Upper lobe of right lung (tissue), 1 donor: ENCODE data around the gene PAGE2. TPM values are rescaled to one million over a fixed set of nuclear protein-coding genes. Genes with fewer than 3 reads are reported as not detected.

ENCODE experiments used
- ATAC-seq: fragments of 200-7000 bp; cut with Tn5 transposase; one replicate; pipeline ENCODE4 v1.9.1; 2020; ENCODE audit warnings: mild to moderate bottlenecking, moderate library complexity
- DNase-seq: peaks from one replicate; pipeline ENCODE4 v3.0.0-alpha.2; 2020
- H3K27ac ChIP-seq: fragments of 200-600 bp; one replicate; pipeline ENCODE4 v1.8.0; 2022
- H3K27me3 ChIP-seq: fragments of 200-600 bp; one replicate; pipeline ENCODE4 v1.8.0; 2022; ENCODE audit warnings: mild to moderate bottlenecking
- H3K36me3 ChIP-seq: fragments of 200-600 bp; one replicate; pipeline ENCODE4 v1.8.0; 2022
- H3K4me1 ChIP-seq: fragments of 200-600 bp; one replicate; pipeline ENCODE4 v1.8.0; 2022
- H3K4me3 ChIP-seq: fragments of 200-600 bp; one replicate; pipeline ENCODE4 v1.8.0; 2022; ENCODE audit warnings: mild to moderate bottlenecking
- H3K9me3 ChIP-seq: fragments of 200-600 bp; one replicate; pipeline ENCODE4 v1.8.0; 2022
- intact Hi-C: fragments of 100-400 bp; cut with DNase I; formaldehyde crosslinking; loops from one replicate; pipeline ENCODE4 v1.11.0; 2022
- total RNA-seq: library from RNA; stranded (reverse); fragmentation: NEBNext Ultra II Directional; extraction: Animal tissue kit (Norgen Biotek cat#: 25700); gene quantifications from one replicate; pipeline ENCODE4 v1.2.1, GENCODE V29; 2021
- TF ChIP-seq, protein P1 (sequence below): fragments of 200-600 bp; IDR thresholded peaks from one replicate; pipeline ENCODE4 v1.8.0; 2022; ENCODE audit warnings: antibody characterized with exemption
- donor health status: DM: no; HTN: yes; CAD: no; lungs with severe emphysema.

The PAGE2 gene
- total RNA-seq, 1 donor from 2014 or later, result not detected

DNA sequence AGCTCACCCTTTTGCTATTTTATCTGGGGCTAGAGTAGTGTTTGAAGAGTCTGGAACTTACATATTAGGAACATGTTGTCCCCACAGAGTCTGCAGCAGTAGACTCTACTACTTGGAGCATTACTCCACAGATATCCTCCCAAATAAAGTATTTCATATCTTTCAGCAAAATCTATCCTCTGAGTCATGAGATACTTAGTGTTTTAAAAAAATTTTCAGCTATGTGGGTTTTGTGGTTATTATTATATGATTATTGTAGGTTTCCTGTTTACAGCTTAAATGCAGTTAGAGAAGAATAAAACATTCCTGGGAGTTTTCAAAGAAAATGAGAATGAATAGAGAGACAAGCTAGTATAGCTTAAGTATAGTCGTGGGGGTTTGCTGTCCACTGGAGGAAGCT is 30.9 kb downstream of the PAGE2 start:
- H3K4me1 ChIP-seq, result no peaks in the 10 kb centered on the region
- DNase-seq (no peak), ATAC-seq (no peak)
- H3K27me3 ChIP-seq, result no peaks in the 10 kb centered on the region
- no peak overlapping the region for H3K27ac ChIP-seq
- no peaks in the 10 kb centered on the region for H3K9me3 ChIP-seq
- intact Hi-C loops, result no loop called here
- H3K36me3 ChIP-seq, result no peaks in the 10 kb centered on the region
- TF ChIP-seq, protein P1, sequence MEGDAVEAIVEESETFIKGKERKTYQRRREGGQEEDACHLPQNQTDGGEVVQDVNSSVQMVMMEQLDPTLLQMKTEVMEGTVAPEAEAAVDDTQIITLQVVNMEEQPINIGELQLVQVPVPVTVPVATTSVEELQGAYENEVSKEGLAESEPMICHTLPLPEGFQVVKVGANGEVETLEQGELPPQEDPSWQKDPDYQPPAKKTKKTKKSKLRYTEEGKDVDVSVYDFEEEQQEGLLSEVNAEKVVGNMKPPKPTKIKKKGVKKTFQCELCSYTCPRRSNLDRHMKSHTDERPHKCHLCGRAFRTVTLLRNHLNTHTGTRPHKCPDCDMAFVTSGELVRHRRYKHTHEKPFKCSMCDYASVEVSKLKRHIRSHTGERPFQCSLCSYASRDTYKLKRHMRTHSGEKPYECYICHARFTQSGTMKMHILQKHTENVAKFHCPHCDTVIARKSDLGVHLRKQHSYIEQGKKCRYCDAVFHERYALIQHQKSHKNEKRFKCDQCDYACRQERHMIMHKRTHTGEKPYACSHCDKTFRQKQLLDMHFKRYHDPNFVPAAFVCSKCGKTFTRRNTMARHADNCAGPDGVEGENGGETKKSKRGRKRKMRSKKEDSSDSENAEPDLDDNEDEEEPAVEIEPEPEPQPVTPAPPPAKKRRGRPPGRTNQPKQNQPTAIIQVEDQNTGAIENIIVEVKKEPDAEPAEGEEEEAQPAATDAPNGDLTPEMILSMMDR, result no peak
- H3K4me3 ChIP-seq, result no peak overlapping the region

- no peak overlapping the region for H3K27ac ChIP-seq
- H3K4me3 ChIP-seq, result no peak overlapping the region
- no peaks in the 10 kb centered on the region for H3K9me3 ChIP-seq
- H3K27me3 ChIP-seq, result no peaks in the 10 kb centered on the region
- no peak for DNase-seq
- TF ChIP-seq, protein P1, result no peak
- no peaks in the 10 kb centered on the region for H3K36me3 ChIP-seq
- intact Hi-C loops, result no loop called here
- ATAC-seq, result no peak
- H3K4me1 ChIP-seq, result no peaks in the 10 kb centered on the region
Measured at GRCh38 chrX:55120761-55121358, 32.0 kb downstream of the PAGE2 start.

DNA sequence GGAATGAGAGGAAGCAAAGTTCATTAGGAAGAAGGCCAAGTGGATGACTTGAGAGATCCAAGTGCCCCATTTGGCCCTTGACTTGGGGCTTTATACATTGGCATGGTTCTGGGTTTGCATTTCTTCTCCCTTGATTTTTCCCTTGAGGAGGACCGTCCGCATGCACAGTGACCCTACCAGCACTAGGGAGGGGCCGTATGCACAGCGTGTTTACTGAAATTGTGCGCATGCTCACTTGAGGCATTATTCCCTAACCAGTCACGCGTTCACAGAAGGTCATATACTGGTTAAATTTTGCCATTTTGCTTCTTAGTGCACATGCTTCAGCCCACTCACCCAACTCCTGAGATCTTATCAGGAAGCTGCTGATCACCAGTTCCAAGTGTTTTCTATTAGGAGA is 35.1 kb downstream of the PAGE2 start:
- Histone ChIP-seq H3K4me1 (no peaks in the 10 kb centered on the region), H3K4me3 (no peak overlapping the region), H3K9me3 (no peaks in the 10 kb centered on the region), H3K36me3 (no peaks in the 10 kb centered on the region), H3K27ac (no peak overlapping the region), H3K27me3 (no peaks in the 10 kb centered on the region)
- TF ChIP-seq, protein P1, result no peak
- ATAC-seq (no peak), DNase-seq (no peak)
- intact Hi-C loops, result no loop called here

GRCh38 chrX:55127692-55128091 is 38.9 kb downstream of the PAGE2 start:
- H3K27me3 ChIP-seq, result no peaks in the 10 kb centered on the region
- no peak overlapping the region for H3K4me3 ChIP-seq
- no peaks in the 10 kb centered on the region for H3K4me1 ChIP-seq
- H3K9me3 ChIP-seq, result no peaks in the 10 kb centered on the region
- no peaks in the 10 kb centered on the region for H3K36me3 ChIP-seq
- DNase-seq (no peak), ATAC-seq (no peak)
- intact Hi-C loops, result no loop called here
- TF ChIP-seq, protein P1, result no peak
- no peak overlapping the region for H3K27ac ChIP-seq

GRCh38 chrX:55129361-55129760 is 40.5 kb downstream of the PAGE2 start:
- intact Hi-C loops, result no loop called here
- H3K27me3 ChIP-seq, result no peaks in the 10 kb centered on the region
- H3K4me3 ChIP-seq, result no peak overlapping the region
- TF ChIP-seq, protein P1, result no peak
- no peaks in the 10 kb centered on the region for H3K9me3 ChIP-seq
- no peak for ATAC-seq
- no peak for DNase-seq
- H3K27ac ChIP-seq, result no peak overlapping the region
- H3K36me3 ChIP-seq, result no peaks in the 10 kb centered on the region
- no peaks in the 10 kb centered on the region for H3K4me1 ChIP-seq

GRCh38 chrX:55130481-55130880 is 41.7 kb downstream of the PAGE2 start:
- DNase-seq (no peak), ATAC-seq (no peak)
- TF ChIP-seq, protein P1, result no peak
- Histone ChIP-seq H3K4me1 (no peaks in the 10 kb centered on the region), H3K27ac (no peak overlapping the region), H3K9me3 (no peaks in the 10 kb centered on the region), H3K27me3 (no peaks in the 10 kb centered on the region), H3K4me3 (no peak overlapping the region), H3K36me3 (no peaks in the 10 kb centered on the region)
- intact Hi-C loops, result no loop called here
